HG03571 (cell line): ENCODE measurements around the gene WWOX.

Experiments used
- ATAC-seq: cut with Tn5 transposase; IDR thresholded peaks from one replicate; pipeline ENCODE4 v1.9.1; 2021; ENCODE audit not compliant: unreplicated experiment

Gene WWOX

DNA sequence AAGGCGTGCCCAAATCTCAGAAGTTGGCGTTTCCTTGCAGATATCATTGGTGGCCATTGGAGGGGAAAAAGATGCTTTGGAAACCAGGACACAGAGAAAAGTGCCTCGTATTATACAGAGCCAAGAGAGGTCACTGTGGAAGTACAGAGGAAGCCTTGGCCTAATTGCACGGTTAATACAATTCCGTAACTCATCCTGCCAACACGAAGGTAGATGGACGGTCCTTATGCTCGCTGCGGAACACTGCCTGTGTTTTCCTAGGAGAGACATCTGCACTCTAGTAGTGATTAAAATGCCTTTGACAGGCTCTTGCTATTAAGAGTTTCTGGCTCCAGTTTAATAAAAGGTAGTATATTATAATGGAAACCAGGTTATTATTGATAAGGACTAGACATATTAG, 536.4 kb downstream of the WWOX start:
- ATAC-seq, result no peak

DNA sequence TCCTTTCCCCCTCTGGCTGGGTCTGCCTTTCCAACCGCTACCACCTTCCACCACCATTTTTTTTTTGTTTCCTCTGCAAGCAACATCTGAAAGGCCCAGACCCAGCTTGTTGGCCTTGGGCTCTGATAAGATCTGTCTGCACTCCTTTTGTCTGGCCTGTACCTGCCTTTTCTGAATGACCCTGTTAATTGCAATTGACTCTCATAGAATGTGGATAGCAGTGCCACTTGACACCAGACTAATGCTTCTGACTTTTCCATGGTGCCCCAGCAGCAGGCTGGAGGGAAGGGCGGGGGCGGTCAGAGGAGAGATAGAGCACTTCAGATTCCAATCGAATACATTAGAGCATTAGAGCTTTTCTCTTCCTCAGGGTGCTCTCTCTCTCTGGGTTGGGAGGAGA, 538.9 kb downstream of the WWOX start:
- no peak for ATAC-seq

DNA sequence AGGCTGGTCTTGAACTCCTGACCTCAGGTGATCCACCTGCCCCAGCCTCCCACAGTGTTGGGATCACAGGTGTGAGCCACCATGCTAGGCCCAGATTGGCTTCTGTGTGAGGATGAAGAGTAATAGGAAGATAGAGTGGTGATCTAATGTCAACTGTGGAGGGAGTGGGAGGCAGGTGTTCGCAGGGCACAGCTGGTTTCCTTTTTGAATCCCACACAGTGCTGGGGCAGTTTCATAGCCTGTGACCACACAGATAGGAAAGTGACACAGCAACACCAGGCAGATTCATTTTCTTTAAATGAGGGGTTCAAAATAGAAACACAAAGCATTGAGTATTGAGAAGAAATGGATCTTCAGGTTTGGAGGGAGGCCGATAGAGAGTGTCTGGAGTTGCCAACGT, 540.3 kb downstream of the WWOX start:
- ATAC-seq, result no peak

DNA sequence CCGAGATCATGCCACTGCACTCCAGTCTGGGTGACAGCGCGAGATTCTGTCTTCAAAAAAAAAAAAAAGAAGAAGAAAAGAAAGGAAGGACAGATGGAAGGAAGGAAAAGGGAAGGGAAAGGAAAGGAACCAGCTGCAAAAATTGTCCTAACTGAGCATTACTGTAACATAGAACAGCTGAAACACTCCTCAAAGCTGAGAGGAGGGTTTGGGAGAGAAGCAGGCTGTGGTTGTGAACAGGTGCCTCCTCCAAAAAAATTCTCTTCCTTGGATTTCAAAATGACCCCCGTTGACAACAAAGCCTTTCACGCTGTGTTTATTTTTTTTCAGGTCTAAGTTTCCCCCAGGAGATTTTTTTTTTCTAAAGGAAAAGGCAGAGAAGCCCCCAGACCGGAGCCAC, 541.4 kb downstream of the WWOX start:
- no peak for ATAC-seq

DNA sequence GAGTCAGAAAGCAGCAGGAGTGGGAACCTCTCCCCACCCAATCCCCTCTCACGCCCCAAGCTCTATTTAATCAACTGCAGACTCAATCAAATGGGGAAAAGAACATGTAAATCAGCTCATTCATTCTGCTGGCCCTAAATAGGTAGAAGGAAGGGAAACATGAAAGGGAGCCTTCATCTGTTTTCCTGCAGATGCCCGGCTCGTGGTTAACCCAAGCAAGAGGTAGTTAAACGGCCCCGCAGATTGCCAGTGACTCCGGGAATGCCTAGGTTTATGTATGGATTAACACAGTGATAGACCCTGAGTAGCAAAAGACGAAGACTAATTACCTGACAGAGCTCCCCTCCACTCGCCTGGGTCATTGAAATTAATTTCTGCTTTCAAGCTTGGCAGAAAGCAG, 542.0 kb downstream of the WWOX start:
- ATAC-seq, result no peak

DNA sequence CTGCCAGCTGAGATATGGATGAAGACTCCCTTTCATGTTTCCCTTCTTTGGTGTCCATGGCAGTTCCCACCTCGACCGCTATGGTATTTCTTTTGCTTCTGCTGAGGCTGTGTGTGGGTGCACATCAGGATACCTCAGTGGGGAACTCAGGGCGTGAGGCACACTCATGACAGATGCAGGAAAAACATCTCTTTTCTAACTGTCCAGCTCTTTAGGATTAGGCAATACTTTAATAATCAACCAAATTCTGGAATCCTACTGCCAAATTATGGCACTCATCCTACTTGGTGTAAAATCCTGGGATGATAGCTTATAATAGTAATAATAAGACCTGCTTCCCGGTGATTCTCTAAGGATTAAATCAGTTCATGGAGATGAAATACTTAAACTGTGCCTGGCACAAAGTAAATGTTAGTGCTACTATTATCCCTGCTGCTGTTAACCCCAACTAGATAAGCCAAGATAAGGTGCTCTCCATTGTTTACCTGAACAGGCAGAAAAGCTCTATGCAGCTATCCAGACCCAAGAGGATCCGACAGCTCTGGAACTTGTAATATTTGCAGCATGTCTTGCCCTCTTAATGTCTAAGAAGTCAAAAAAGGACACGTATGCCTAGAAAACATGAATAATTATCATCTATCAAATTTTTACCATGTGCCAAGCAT, 543.3 kb downstream of the WWOX start:
- no peak for ATAC-seq

DNA sequence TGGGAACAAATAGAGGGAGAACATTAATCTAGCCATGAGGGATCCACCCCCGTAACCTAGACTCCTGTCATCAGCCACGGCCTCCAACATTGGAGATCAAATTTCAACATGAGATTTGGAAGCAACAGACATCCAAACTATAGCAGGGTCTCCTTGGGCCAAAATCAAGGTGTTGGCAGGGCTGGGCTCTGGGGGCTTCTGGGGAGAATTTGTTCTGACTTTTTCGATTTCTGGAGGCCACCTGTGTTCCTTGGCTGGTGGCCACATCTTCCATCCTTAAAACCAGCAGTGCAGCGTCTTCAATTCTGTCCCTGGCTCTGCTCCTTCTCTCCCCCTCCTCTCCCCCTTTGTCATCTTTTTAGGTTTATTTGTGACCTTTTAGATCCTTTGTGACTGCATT, 546.2 kb downstream of the WWOX start:
- no peak for ATAC-seq

DNA sequence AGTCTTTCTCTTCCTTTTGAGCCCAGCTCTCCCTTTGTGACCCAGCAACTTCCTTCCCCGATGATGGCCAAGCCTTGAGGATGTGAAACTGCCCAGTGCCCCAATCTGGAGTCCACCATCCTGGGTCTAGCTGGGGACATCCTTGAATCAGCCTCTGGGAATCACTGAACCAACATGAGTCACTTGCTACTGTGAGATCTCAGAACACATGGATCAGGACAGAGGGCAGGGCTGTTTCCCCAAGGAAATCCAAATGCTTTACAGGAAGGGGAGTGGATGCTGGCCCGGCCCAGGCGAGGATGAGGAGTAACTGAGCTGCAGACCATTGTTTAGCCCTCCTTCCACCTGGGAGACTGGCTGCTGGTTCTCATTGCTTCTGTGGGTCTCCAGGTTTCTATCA, 547.6 kb downstream of the WWOX start:
- no peak for ATAC-seq

DNA sequence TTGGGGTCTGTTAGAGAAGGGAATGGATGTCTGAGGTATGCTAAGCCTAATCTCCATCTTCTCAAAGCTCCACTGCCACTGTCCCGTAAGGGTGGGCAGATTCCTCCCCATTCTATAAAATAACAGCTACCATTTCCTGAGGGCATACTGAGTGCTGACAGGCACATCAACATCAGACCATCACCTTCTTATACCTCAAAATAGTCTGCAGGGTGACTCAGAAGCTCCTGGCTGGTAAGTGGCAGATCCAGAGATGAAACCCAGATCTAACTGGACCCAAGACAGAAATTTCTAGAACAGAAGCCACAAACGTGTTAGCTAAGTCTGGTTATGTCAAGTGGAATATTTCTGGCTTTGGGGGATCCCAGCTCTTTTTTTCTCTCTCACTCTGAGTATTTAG, 548.0 kb downstream of the WWOX start:
- ATAC-seq, result no peak

DNA sequence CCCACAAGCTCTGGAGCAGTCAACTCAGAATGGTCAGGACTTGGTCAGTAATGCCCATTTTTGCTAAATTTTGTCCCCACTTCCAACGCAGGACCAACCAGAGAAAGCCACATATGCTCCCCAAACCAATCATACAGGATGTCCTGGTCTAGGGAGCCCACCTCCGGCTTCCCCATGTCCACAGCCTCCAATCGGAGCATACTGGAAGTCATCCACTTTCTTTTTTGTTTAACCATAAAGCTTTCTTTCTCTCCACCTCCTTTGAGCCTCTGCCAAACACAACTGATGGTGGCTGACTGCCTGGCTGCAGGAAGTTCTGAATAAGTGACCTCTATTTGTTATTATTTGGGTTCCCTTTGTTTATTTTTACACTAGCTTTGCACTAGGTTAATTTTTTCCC, 549.1 kb downstream of the WWOX start:
- no peak for ATAC-seq

DNA sequence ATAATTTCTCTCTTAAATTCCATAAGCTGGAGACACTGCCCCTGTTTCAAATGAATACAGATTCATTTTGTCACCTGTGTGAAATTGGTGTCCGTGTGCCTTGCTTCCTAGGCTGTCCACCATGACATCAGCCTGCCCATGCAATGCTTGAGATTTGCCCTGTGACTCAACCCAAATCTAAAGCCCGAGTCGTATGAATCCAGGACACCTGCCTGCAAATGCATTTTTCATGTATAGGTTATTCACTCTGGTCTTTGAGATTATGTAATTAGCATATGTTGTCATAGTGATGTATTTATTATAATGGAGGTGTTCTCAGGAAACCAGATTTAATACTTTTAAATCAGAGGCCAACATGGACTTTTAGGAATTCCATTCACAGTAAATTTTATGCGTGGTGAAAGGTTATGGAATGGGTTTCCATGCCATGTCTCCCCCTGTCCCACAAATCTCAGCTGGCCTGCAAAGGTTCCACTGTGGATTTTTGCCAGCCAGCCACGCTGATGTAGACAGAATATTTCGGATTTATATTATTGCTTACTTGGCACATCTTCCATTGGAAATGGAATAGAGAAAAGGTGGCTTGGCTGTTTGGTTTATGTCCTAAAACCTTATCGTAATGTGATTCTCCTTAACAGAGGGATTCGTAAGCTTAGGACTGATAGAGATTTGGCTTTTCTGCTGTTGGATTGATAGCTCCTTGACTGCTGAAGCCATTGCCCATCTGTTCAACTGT, 551.1 kb downstream of the WWOX start:
- ATAC-seq, result no peak

DNA sequence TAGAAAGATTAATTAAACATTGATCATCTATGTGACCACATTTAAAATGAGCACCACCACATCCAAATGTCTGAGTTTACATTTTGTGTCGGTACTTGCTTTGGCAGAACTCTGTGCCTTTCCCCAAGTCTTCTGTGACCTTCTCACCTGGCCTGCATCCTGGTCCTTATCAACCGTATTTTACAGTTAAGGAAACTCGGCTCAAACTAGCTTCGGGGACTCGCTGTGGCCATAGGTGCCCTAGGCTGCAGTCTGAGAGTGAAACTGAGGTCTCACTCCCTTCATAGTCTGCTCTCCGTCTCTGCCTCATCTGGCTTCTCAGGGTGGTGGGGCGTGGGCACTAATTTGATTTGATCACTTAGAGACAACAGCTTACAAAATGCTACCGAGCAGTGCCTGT, 555.5 kb downstream of the WWOX start:
- no peak for ATAC-seq

DNA sequence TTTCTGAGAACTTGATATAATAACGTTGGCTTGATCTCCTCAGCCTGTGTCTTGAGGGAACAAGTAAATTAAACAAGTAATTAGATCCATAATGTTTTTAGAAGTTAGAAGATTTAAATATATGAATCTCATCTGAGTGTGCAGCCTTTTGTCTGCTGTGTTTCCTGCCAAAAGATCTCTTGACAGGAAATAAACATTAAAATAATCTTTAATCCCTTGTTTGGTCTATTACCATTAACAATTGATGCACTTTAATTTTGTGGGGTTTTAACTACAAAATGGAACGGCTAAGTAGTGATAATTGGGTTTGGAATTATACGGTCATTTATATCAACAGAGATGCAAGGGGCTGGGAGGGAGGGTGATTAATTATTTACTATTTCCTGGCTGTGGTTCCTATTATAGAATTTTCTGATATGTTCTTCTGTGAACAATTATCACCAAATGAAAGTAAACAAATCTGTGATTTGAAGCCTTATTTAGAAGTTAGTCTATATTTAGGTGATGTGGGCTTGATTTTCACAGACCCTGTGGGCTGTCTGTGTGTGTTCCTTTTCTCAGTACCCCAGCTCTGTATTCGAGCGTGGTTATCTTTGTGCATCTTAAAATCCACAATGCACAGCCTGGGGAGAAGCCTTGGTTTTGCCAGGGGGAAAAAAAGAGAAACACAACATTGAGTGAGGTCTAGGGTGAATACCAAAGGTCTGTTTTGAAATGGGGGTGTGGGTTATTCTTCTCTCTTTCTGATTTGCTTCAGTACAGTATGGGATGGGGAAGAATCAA, 556.1 kb downstream of the WWOX start:
- ATAC-seq, result no peak

DNA sequence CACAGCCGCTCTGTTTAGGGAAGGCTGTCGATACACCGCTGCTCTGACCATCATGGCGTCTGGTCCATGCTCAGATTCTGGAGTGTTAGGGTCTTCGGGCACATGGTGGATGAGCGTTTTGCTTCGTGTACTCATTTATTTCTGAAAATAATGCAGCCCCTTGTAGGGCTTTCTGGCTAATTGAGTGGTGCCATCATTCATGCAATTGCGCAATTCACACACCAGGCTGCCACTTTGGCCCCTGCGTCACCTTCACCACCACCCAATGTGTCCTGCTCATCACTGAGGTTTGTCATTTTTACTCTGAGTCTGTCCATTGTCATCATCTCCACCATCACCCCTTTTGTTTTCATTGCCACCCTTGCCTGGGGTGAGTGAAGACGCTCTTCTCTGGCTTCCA, 557.4 kb downstream of the WWOX start:
- no peak for ATAC-seq

DNA sequence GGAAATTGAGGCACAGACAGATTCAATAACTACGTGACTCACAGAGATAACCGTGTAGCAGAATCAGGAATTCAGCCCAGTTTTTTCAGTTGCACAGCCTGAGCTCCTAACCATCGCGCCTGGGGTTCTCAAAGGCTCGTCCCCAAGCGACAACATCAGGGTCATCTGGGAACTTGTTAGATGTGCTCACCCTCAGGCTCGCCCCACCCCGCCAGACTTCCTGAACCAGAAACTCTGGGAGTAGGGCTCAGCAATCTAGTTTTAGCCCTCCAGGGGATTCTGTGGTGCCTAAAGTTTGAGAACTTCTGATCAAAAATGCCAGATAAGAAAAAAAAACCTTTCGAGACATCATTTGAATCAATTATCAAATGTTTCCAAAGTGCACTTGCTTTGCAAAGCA, 559.8 kb downstream of the WWOX start:
- no peak for ATAC-seq

DNA sequence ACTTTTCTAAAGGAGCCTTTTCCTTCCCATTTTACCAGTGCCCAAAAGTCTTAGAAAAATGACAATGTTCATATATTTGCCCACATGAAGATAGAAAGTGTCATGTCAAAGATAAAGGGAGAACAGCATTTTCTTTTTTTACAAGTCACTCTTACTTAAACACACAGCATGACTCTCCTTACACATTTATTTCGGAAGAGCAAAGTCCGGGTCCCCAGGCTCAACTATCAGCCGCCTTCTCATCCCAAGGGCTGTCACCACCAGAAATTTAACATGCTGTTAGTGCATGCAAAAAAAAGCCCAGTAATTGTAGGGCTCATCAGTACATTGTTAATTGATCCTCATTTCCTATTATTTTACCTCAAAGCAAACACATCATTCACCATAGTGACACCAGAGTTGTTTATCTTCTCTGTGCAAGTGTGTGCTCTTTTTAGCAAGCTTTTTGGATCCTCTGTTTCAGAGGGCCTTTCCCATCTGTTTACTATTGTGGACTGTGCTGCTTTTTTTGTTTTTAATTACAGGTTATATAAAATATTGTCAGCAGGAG, 560.3 kb downstream of the WWOX start:
- ATAC-seq, result no peak

DNA sequence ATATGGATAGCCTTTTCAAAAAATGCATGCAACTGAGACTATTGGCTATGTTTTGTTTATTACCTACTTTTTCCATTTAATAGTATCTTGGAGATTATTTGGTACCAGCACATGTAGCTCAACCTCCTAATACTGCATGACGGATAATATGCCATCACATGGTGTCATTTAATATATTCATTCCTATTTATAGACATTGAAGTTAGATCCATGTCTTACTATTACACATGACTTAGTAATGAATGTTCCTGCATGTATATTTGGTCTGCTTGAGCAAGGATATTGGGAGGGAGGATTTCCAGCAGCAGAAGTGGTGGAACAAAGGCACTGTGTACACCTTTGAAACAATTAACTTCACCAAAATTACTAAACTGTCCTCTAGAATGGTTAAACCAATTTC, 561.3 kb downstream of the WWOX start:
- ATAC-seq, result no peak

DNA sequence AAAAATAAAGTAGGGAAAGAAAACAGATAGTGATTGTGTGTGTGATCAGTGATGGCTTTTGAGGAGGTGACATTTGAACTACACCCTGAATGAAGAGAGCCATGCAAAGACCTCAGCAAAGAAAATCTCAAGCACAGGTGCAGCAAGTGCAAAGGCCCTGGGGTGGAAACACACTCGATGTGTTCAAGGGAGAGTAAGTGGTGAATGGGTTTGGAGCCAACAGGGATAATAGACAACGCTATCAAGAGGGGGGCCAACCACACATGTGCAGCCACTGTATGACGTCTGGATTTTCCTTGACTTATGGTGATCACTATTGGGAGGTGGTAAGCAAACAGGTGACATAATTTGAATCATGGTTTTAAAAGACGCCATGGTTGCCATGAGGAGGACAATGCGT, 564.2 kb downstream of the WWOX start:
- ATAC-seq, result no peak

DNA sequence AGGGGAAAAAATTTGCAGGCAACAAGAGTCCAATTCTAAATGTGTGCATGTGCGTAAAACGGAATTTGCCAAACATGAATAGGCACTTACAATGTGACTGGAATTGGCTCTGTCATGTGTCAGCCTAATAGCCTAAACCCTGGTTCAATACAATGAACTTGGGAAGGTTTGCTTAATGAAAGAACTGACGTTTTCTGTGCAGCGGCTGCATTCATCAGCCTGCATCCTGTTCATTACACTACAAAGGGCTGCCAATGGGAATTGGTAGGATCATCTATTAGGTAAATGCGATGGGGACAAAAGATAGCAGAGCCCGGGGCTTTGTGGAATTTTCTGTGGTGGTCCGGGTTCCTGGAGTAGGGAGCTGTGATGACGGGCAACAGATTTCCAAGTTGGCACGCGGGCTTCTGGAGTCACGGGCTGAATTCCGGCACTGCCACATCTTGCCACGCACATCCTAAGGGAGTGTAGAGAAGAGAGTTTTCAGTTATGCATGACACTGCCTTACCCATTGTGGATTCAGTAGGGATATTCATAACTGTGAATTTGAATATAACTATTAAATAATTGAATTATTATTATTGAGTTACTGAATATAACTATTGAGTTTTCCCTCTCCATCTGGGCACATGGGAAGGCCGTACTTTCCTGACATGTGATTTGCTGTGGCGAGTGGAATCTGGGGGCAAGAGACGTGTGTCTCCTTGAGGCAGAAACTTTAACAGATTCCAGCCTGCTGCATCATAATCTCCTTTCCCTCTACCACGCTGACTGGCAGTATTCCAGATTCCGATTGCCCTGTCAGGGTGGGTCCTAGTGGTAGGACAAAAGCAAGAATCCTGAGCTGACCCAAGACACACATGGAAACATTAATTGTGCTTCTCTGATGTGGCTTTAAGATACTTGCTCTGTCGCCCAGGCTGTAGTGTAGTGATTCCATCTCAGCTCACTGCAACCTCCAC, 565.6 kb downstream of the WWOX start:
- ATAC-seq, result no peak

DNA sequence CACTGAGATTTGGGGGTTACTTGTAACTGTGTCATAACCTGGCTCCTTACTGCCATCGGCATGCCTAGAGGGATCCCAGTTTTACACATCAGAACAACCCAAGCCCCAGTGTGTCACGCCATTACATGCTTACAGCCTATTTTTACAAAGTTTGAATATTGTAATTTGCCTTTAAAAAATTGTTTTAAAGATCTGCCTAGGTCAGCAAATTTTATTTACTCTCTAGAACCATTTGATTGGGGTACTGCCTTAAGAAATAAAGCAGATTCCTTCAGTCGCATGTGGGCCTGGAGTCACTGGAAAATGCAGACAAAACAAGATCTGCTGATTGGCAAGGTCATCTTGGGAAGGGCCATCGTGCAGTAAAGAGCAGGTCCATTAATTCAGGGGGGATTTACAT, 566.9 kb downstream of the WWOX start:
- ATAC-seq, result no peak

DNA sequence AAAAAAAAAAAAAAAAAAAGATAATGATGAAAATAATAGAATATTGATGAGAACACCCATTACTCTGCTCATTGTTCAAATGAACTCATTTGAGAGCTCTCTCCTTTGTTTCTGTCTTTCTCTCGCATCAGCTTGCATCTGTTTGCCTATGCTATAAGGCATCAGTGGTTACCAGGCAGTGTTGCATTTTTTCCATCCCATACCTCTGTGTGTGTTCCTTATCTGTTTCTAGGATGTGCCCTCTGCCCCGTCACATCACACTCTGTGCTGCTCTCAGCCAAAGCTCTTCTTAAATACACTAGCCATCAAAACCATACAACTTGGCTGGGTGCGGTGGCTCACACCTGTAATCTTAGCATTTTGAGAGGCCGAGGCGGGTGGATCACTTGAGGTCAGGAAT, 568.2 kb downstream of the WWOX start:
- no peak for ATAC-seq
